H9 (cell line): ENCODE measurements around the gene TRH. TPM values are rescaled to one million over a fixed set of nuclear protein-coding genes. Genes with fewer than 3 reads are reported as not detected.

Experiments used
- DNase-seq: peaks from one replicate; pipeline ENCODE4 v3.0.0-alpha.2; 2017
- H2AFZ ChIP-seq: one replicate; pipeline ENCODE4 v1.6.1; 2013; ENCODE audit warnings: mild to moderate bottlenecking, low read length, control low read depth, moderate library complexity
- H2AK5ac ChIP-seq: 2 replicates; pipeline ENCODE4 v1.6.1; 2013; ENCODE audit warnings: low read length, control low read depth, mixed read lengths; ENCODE audit not compliant: insufficient read length
- H2BK120ac ChIP-seq: one replicate; pipeline ENCODE4 v1.6.1; 2013; ENCODE audit warnings: low read depth, mild to moderate bottlenecking, low read length, control low read depth, inconsistent platforms; ENCODE audit not compliant: poor library complexity, severe bottlenecking
- H2BK12ac ChIP-seq: 2 replicates; pipeline ENCODE4 v1.6.1; 2013; ENCODE audit warnings: low read length, control low read depth, mixed read lengths, low read depth; ENCODE audit not compliant: insufficient read length
- H2BK15ac ChIP-seq: 2 replicates; pipeline ENCODE4 v1.6.1; 2013; ENCODE audit warnings: low read depth, low read length, control low read depth
- H2BK20ac ChIP-seq: one replicate; pipeline ENCODE4 v1.6.1; 2013; ENCODE audit warnings: low read depth, mild to moderate bottlenecking, low read length, control low read depth, inconsistent platforms; ENCODE audit not compliant: poor library complexity, severe bottlenecking
- H2BK5ac ChIP-seq: 2 replicates; pipeline ENCODE4 v1.6.1; 2013; ENCODE audit warnings: low read length, control low read depth, mixed read lengths; ENCODE audit not compliant: insufficient read length
- H3K14ac ChIP-seq: 2 replicates; pipeline ENCODE4 v1.6.1; 2013; ENCODE audit warnings: low read length, control low read depth; ENCODE audit not compliant: insufficient read depth
- H3K18ac ChIP-seq: 2 replicates; pipeline ENCODE4 v1.6.1; 2013; ENCODE audit warnings: low read depth, mild to moderate bottlenecking, mixed read lengths, low read length, control low read depth; ENCODE audit not compliant: insufficient read length
- H3K23ac ChIP-seq: 2 replicates; pipeline ENCODE4 v1.6.1; 2013; ENCODE audit warnings: low read length, control low read depth, mixed read lengths, low read depth; ENCODE audit not compliant: insufficient read length
- H3K23me2 ChIP-seq: 2 replicates; pipeline ENCODE4 v1.6.1; 2013; ENCODE audit warnings: low read depth, mild to moderate bottlenecking, mixed read lengths, low read length, control low read depth; ENCODE audit not compliant: insufficient read length, poor library complexity, severe bottlenecking
- H3K27ac ChIP-seq: 2 replicates; pipeline ENCODE4 v1.5.1; 2013; ENCODE audit warnings: low read length, control low read depth, mixed read lengths, low read depth; ENCODE audit not compliant: insufficient read length
- H3K27me3 ChIP-seq: 2 replicates; pipeline ENCODE4 v1.6.1; 2013; ENCODE audit warnings: low read length, control low read depth, inconsistent platforms; ENCODE audit not compliant: insufficient read depth
- H3K4ac ChIP-seq: 2 replicates; pipeline ENCODE4 v1.6.1; 2013; ENCODE audit warnings: low read depth, mild to moderate bottlenecking, control low read depth, inconsistent platforms, low read length, moderate library complexity
- H3K4me1 ChIP-seq: 2 replicates; pipeline ENCODE4 v1.6.1; 2013; ENCODE audit warnings: low read length, control low read depth, inconsistent platforms; ENCODE audit not compliant: insufficient read depth
- H3K4me2 ChIP-seq: 2 replicates; pipeline ENCODE4 v1.6.1; 2013; ENCODE audit warnings: low read length, control low read depth, mixed read lengths; ENCODE audit not compliant: insufficient read length, insufficient read depth
- H3K56ac ChIP-seq: 2 replicates; pipeline ENCODE4 v1.6.1; 2013; ENCODE audit warnings: low read depth, mild to moderate bottlenecking, mixed read lengths, low read length, control low read depth; ENCODE audit not compliant: insufficient read length
- H3K79me1 ChIP-seq: 2 replicates; pipeline ENCODE4 v1.6.1; 2013; ENCODE audit warnings: low read depth, mild to moderate bottlenecking, moderate library complexity, low read length, control low read depth, inconsistent platforms; ENCODE audit not compliant: insufficient read depth, poor library complexity, severe bottlenecking
- H3K79me2 ChIP-seq: 2 replicates; pipeline ENCODE4 v1.6.1; 2013; ENCODE audit warnings: low read length, control low read depth, inconsistent platforms; ENCODE audit not compliant: insufficient read depth
- H3K9ac ChIP-seq: 2 replicates; pipeline ENCODE4 v1.6.1; 2013; ENCODE audit warnings: low read length, control low read depth, mixed read lengths; ENCODE audit not compliant: insufficient read length; ENCODE audit errors: extremely low read depth
- H3K9me3 ChIP-seq: one replicate; pipeline ENCODE4 v1.6.1; 2013; ENCODE audit warnings: low read depth, low read length, inconsistent platforms; ENCODE audit not compliant: control insufficient read depth
- H3T11ph ChIP-seq: one replicate; pipeline ENCODE4 v1.6.1; 2013; ENCODE audit warnings: mild to moderate bottlenecking, low read length, control low read depth, inconsistent platforms
- H4K20me1 ChIP-seq: one replicate; pipeline ENCODE4 v1.6.1; 2013; ENCODE audit not compliant: control insufficient read depth, insufficient read length, insufficient read depth
- H4K5ac ChIP-seq: 2 replicates; pipeline ENCODE4 v1.6.1; 2013; ENCODE audit warnings: low read depth, mild to moderate bottlenecking, mixed read lengths, low read length, control low read depth; ENCODE audit not compliant: insufficient read length
- H4K8ac ChIP-seq: replicated peaks from 2 replicates; pipeline ENCODE4 v1.6.1; 2013; ENCODE audit warnings: low read length, control low read depth, mixed read lengths, low read depth; ENCODE audit not compliant: insufficient read length
- H4K91ac ChIP-seq: 2 replicates; pipeline ENCODE4 v1.6.1; 2013; ENCODE audit warnings: low read depth, mild to moderate bottlenecking, moderate library complexity, mixed read lengths, low read length, control low read depth; ENCODE audit not compliant: insufficient read length
- H3K27ac Mint-ChIP-seq, 3 experiments: 2 replicates in 2 of 3; 3 replicates in 1 of 3; pipeline ENCODE4 v1.8.0; 2020 to 2021; ENCODE audit warnings: mixed read lengths in 3 of 3, mild to moderate bottlenecking in 1 of 3, moderate library complexity in 1 of 3
- H3K27me3 Mint-ChIP-seq: 2 replicates; pipeline ENCODE4 v1.8.0; 2021; ENCODE audit warnings: low read depth, mild to moderate bottlenecking, moderate library complexity, mixed read lengths
- H3K36me3 Mint-ChIP-seq, 3 experiments: 2 replicates in 2 of 3; 3 replicates in 1 of 3; pipeline ENCODE4 v1.8.0; 2020 to 2021; ENCODE audit warnings: low read depth in 3 of 3, mixed read lengths in 3 of 3; ENCODE audit not compliant: insufficient read depth in 1 of 3
- H3K4me1 Mint-ChIP-seq, 2 experiments: 2 replicates each; pipeline ENCODE4 v1.8.0; 2020; ENCODE audit warnings: mixed read lengths in 2 of 2
- H3K4me3 Mint-ChIP-seq, 2 experiments: 2 replicates in 1 of 2; 3 replicates in 1 of 2; pipeline ENCODE4 v1.8.0; 2020 to 2021; ENCODE audit warnings: mild to moderate bottlenecking in 2 of 2, mixed read lengths in 2 of 2, moderate library complexity in 1 of 2
- H3K9me3 Mint-ChIP-seq, 2 experiments: 2 replicates in 1 of 2; 3 replicates in 1 of 2; pipeline ENCODE4 v1.8.0; 2020; ENCODE audit warnings: mild to moderate bottlenecking in 2 of 2, mixed read lengths in 2 of 2, moderate library complexity in 1 of 2
- CTCF ChIP-seq: fragments of 200-600 bp; sonication (generic); conservative IDR thresholded peaks from 3 replicates; pipeline ENCODE4 v1.8.0; 2021; ENCODE audit warnings: antibody characterized with exemption, mild to moderate bottlenecking
- WGBS: extraction: QIAGEN DNeasy Blood & Tissue Kit; methylation state at CpG from one replicate; pipeline ENCODE4 v1.1.7; 2013; ENCODE audit warnings: missing lambda C conversion rate, low lambda C conversion rate, mixed read lengths; ENCODE audit not compliant: insufficient read length; ENCODE audit errors: extremely low coverage; 5-methylcytosine and 5-hydroxymethylcytosine counted together
- total RNA-seq: library from RNA; stranded (reverse); gene quantifications from 2 replicates; pipeline ENCODE4 v1.2.1, GENCODE V29; 2021

The TRH gene
- total RNA-seq, 1 experiment from 2014 or later, result not detected

- no peaks in the 10 kb centered on the region for H3K9me3 ChIP-seq
- H3K18ac ChIP-seq, result no peak overlapping the region
- H3K4me1 ChIP-seq, result no peaks in the 10 kb centered on the region
- Mint-ChIP-seq H3K27me3 (peaks cover 13% of the 10 kb centered on the region), H3K36me3 (peaks cover 2 to 9% (median 5%) of the 10 kb centered on the region in 3 experiments; a peak in 4 of 7 replicates), H3K4me1 (peaks cover 9 to 18% of the 10 kb centered on the region in 2 experiments), H3K4me3 (no peak overlapping the region), H3K27ac (no peak overlapping the region), H3K9me3 (peaks cover 8 to 11% of the 10 kb centered on the region in 2 experiments)
- H2AK5ac ChIP-seq, result no peak overlapping the region
- H3K23me2 ChIP-seq, result no peaks in the 10 kb centered on the region
- H3T11ph ChIP-seq, result no peak overlapping the region
- no peak overlapping the region for H3K23ac ChIP-seq
- 100% methylated on average over 1 of the region's 20 CpGs for WGBS
- no peaks in the 10 kb centered on the region for H4K20me1 ChIP-seq
- H3K79me1 ChIP-seq, result no peaks in the 10 kb centered on the region
- H2BK20ac ChIP-seq, result no peak overlapping the region
- H3K9ac ChIP-seq, result no peak overlapping the region
- no peak overlapping the region for H3K14ac ChIP-seq
- H3K4ac ChIP-seq, result no peak overlapping the region
- H4K5ac ChIP-seq, result no peak overlapping the region
- no peaks in the 10 kb centered on the region for H3K79me2 ChIP-seq
- H2AFZ ChIP-seq, result peak overlapping the region; percentile 97
- no peaks in the 10 kb centered on the region for H3K27me3 ChIP-seq
- H3K4me2 ChIP-seq, result peak overlapping the region; percentile 45
- peak; percentile 92 for TF ChIP-seq CTCF
- no peak overlapping the region for H3K56ac ChIP-seq
- H2BK120ac ChIP-seq, result no peak overlapping the region
- no peak overlapping the region for H2BK12ac ChIP-seq
- H2BK5ac ChIP-seq, result no peak overlapping the region
- DNase-seq, result peak; percentile 44
- H2BK15ac ChIP-seq, result no peak overlapping the region
- H3K27ac ChIP-seq, result no peak overlapping the region
- no peak overlapping the region for H4K91ac ChIP-seq
- H4K8ac ChIP-seq, result no peak overlapping the region
Observed at GRCh38 chr3:129934234-129935123, 40.0 kb upstream of the TRH start.
